CD4-positive, alpha-beta T cell (primary cell): ENCODE results near the gene SERPINB5. TPM values are rescaled to one million over a fixed set of nuclear protein-coding genes. Genes with fewer than 3 reads are reported as not detected.

ENCODE experiments used
- ATAC-seq: fragments of 200-7000 bp; cut with Tn5 transposase; one replicate; pipeline ENCODE4 v1.10.0; 2022; ENCODE audit warnings: mild to moderate bottlenecking; ENCODE audit not compliant: poor library complexity
- CTCF ChIA-PET: fragments of 350-600 bp; sonication (Branson Sonifier 250); formaldehyde crosslinking; loops from one replicate; lab custom pipeline; 2021; ENCODE audit warnings: antibody characterized with exemption, inconsistent platforms; lab: Charles Lee
- POLR2A ChIA-PET: fragments of 350-600 bp; sonication (Branson Sonifier 250); formaldehyde crosslinking; loops from one replicate; lab custom pipeline; 2021; ENCODE audit warnings: antibody characterized with exemption, inconsistent platforms; lab: Charles Lee
- DNase-seq, 14 experiments: peaks; one replicate each; pipeline ENCODE4 v3.0.0-alpha.2; 2013 to 2020; ENCODE audit warnings: mixed read lengths in 2 of 14
- H3K27ac ChIP-seq, 2 donors: one replicate each; pipeline versions ENCODE4 v1.5.1 to v1.7.0; 2013; ENCODE audit warnings: low read length in 2 of 2, low read depth in 1 of 2, mild to moderate bottlenecking in 1 of 2
- H3K27me3 ChIP-seq, 2 experiments: 1 replicate in 1 of 2; 2 replicates in 1 of 2; pipeline versions ENCODE4 v1.6.1 to v1.7.0; 2013; ENCODE audit warnings: low read length in 2 of 2, control low read depth in 1 of 2, mild to moderate bottlenecking in 1 of 2, moderate library complexity in 1 of 2; ENCODE audit not compliant: insufficient read depth in 2 of 2, control insufficient read depth in 1 of 2
- H3K36me3 ChIP-seq: one replicate; pipeline ENCODE4 v1.6.1; 2013; ENCODE audit warnings: low read length, control low read depth; ENCODE audit not compliant: insufficient read depth
- H3K4me1 ChIP-seq: one replicate; pipeline ENCODE4 v1.6.1; 2013; ENCODE audit warnings: low read length, control low read depth; ENCODE audit not compliant: insufficient read depth
- H3K4me3 ChIP-seq: one replicate; pipeline ENCODE4 v1.5.1; 2013; ENCODE audit warnings: mild to moderate bottlenecking, low read length, moderate library complexity
- H3K9me3 ChIP-seq, 2 experiments: 1 replicate in 1 of 2; 2 replicates in 1 of 2; pipeline versions ENCODE4 v1.6.1 to v1.7.0; 2013; ENCODE audit warnings: low read length in 2 of 2, mild to moderate bottlenecking in 2 of 2, control low read depth in 1 of 2, moderate library complexity in 1 of 2; ENCODE audit not compliant: control insufficient read depth in 1 of 2, insufficient read depth in 1 of 2
- H3K27ac Mint-ChIP-seq: one replicate; pipeline ENCODE4 v1.8.0; 2020; ENCODE audit warnings: mixed read lengths
- H3K27me3 Mint-ChIP-seq: one replicate; pipeline ENCODE4 v1.8.0; 2021; ENCODE audit warnings: mixed read lengths
- H3K36me3 Mint-ChIP-seq: one replicate; pipeline ENCODE4 v1.8.0; 2021; ENCODE audit warnings: low read depth, mixed read lengths
- H3K4me1 Mint-ChIP-seq: one replicate; pipeline ENCODE4 v1.8.0; 2021; ENCODE audit warnings: low read depth, mixed read lengths
- H3K4me3 Mint-ChIP-seq: one replicate; pipeline ENCODE4 v1.8.0; 2020; ENCODE audit warnings: mild to moderate bottlenecking, mixed read lengths
- H3K9me3 Mint-ChIP-seq: one replicate; pipeline ENCODE4 v1.8.0; 2020; ENCODE audit warnings: mixed read lengths
- CTCF ChIP-seq: fragments of 200-600 bp; IDR thresholded peaks from one replicate; pipeline ENCODE4 v1.8.0; 2022; ENCODE audit warnings: antibody characterized with exemption, mild to moderate bottlenecking
- intact Hi-C, 2 experiments: fragments of 100-400 bp; cut with DNase I in 1 of 2; cut with micrococcal nuclease in 1 of 2; formaldehyde crosslinking; loops; one replicate each; pipeline versions ENCODE4 v1.15.1 to v1.9.0; 2023 to 2025; cut with DNase I, micrococcal nuclease
- total RNA-seq, 174 experiments: library from RNA in 2 of 174; stranded (reverse) in 2 of 174; gene quantifications; one replicate each; pipeline ENCODE4 v1.2.3 and lab custom pipeline; 2021 to 2026

SERPINB5 gene
- total RNA-seq, 2 experiments from 2014 or later, result not detected

GRCh38 chr18:63527251-63527650, 50.5 kb downstream of the SERPINB5 start:
- H3K4me1 ChIP-seq, result no peaks in the 10 kb centered on the region
- no peak overlapping the region for H3K4me3 ChIP-seq
- ATAC-seq (no peak), DNase-seq (no peak)
- no peak for TF ChIP-seq CTCF
- no peaks in the 10 kb centered on the region for H3K4me1 Mint-ChIP-seq
- ChIA-PET POLR2A (no interaction called here), CTCF (interaction anchor here (1.2 kb wide), 1 partner anchor 9 kb away, joined by 4 read pairs; no protein-coding TSS in a partner anchor)
- peaks cover 15% of the 10 kb centered on the region for H3K27me3 Mint-ChIP-seq
- no peak overlapping the region for H3K27ac Mint-ChIP-seq
- no peaks in the 10 kb centered on the region for H3K9me3 Mint-ChIP-seq
- no peak overlapping the region for H3K27ac ChIP-seq
- intact Hi-C loops, result no loop called here
- no peaks in the 10 kb centered on the region for H3K36me3 Mint-ChIP-seq
- H3K36me3 ChIP-seq, result no peaks in the 10 kb centered on the region
- H3K4me3 Mint-ChIP-seq, result no peak overlapping the region
- no peaks in the 10 kb centered on the region for H3K27me3 ChIP-seq
- no peaks in the 10 kb centered on the region for H3K9me3 ChIP-seq

- Histone ChIP-seq H3K9me3 (no peaks in the 10 kb centered on the region), H3K27ac (no peak overlapping the region), H3K27me3 (no peaks in the 10 kb centered on the region), H3K4me3 (no peak overlapping the region), H3K4me1 (no peaks in the 10 kb centered on the region), H3K36me3 (no peaks in the 10 kb centered on the region)
- Mint-ChIP-seq H3K4me3 (no peak overlapping the region), H3K36me3 (no peaks in the 10 kb centered on the region), H3K27ac (no peak overlapping the region), H3K9me3 (no peaks in the 10 kb centered on the region), H3K27me3 (peaks cover 21% of the 10 kb centered on the region), H3K4me1 (no peaks in the 10 kb centered on the region)
- TF ChIP-seq CTCF, result no peak
- ChIA-PET CTCF (no interaction called here), POLR2A (no interaction called here)
- ATAC-seq, result no peak
- no peak for DNase-seq
- intact Hi-C loops, result no loop called here
Measured at GRCh38 chr18:63528863-63529492, 52.2 kb downstream of the SERPINB5 start.

- H3K4me1 Mint-ChIP-seq, result no peaks in the 10 kb centered on the region
- H3K9me3 Mint-ChIP-seq, result no peaks in the 10 kb centered on the region
- H3K27me3 ChIP-seq, result no peaks in the 10 kb centered on the region
- intact Hi-C loops, result no loop called here
- H3K36me3 ChIP-seq, result no peaks in the 10 kb centered on the region
- no peak for TF ChIP-seq CTCF
- ChIA-PET POLR2A (no interaction called here), CTCF (no interaction called here)
- H3K36me3 Mint-ChIP-seq, result no peaks in the 10 kb centered on the region
- no peak overlapping the region for H3K4me3 Mint-ChIP-seq
- peaks cover 31% of the 10 kb centered on the region for H3K27me3 Mint-ChIP-seq
- no peaks in the 10 kb centered on the region for H3K9me3 ChIP-seq
- DNase-seq (no peak), ATAC-seq (no peak)
- H3K27ac Mint-ChIP-seq, result no peak overlapping the region
- no peaks in the 10 kb centered on the region for H3K4me1 ChIP-seq
- no peak overlapping the region for H3K27ac ChIP-seq
- no peak overlapping the region for H3K4me3 ChIP-seq
Measured at GRCh38 chr18:63532471-63532870, 55.7 kb downstream of the SERPINB5 start.
